GM21528 (cell line): ENCODE measurements around the gene MARS1.

ENCODE experiments used
- ATAC-seq: cut with Tn5 transposase; IDR thresholded peaks from one replicate; pipeline ENCODE4 v1.9.1; 2021; ENCODE audit warnings: mild to moderate bottlenecking, moderate library complexity; ENCODE audit not compliant: unreplicated experiment, low FRiP score

The MARS1 gene

GRCh38 chr12:57470970-57471656 lies 16.8 kb upstream of the MARS1 start:
- ATAC-seq, result no peak

GRCh38 chr12:57471661-57472060 lies 16.2 kb upstream of the MARS1 start:
- ATAC-seq, result no peak

- no peak for ATAC-seq
These were observed 15.5 kb upstream of the MARS1 start for GRCh38 chr12:57472391-57472790.

- no peak for ATAC-seq
These were observed 14.5 kb upstream of the MARS1 start for GRCh38 chr12:57473392-57473791.

- ATAC-seq, result no peak
These were observed 14.0 kb upstream of the MARS1 start for GRCh38 chr12:57473886-57474285.

- ATAC-seq, result no peak
These were observed 13.4 kb upstream of the MARS1 start for GRCh38 chr12:57474430-57474829.

GRCh38 chr12:57474862-57475261 lies 13.0 kb upstream of the MARS1 start:
- ATAC-seq, result no peak

GRCh38 chr12:57475271-57476161 lies 12.4 kb upstream of the MARS1 start:
- ATAC-seq, result no peak

GRCh38 chr12:57476162-57476992 lies 11.5 kb upstream of the MARS1 start:
- no peak for ATAC-seq

- no peak for ATAC-seq
These were observed 10.7 kb upstream of the MARS1 start for GRCh38 chr12:57476993-57477709.

GRCh38 chr12:57477710-57478681 lies 9.9 kb upstream of the MARS1 start:
- peak; percentile 45 for ATAC-seq

GRCh38 chr12:57479043-57479375 lies 8.9 kb upstream of the MARS1 start:
- ATAC-seq, result no peak

- ATAC-seq, result no peak
These were observed 8.3 kb upstream of the MARS1 start, which contains the start of gene ARHGAP9 for GRCh38 chr12:57479376-57480115. TSS of gene ARHGAP9 (minus strand) at chr12:57479866. CDS start at chr12:57479406, 460 bp downstream.

GRCh38 chr12:57481671-57482070 lies 6.2 kb upstream of the MARS1 start:
- no peak for ATAC-seq

- no peak for ATAC-seq
These were observed 4.4 kb upstream of the MARS1 start for GRCh38 chr12:57483466-57483865.

GRCh38 chr12:57485695-57486094 lies 2.2 kb upstream of the MARS1 start:
- no peak for ATAC-seq

GRCh38 chr12:57487055-57487596 lies 742 bp upstream of the MARS1 start:
- no peak for ATAC-seq
